GM19328 (cell line): ENCODE measurements around the gene SCAPER.

Experiments used
- ATAC-seq: cut with Tn5 transposase; IDR thresholded peaks from one replicate; pipeline ENCODE4 v1.9.1; 2021; ENCODE audit warnings: mild to moderate bottlenecking, moderate library complexity; ENCODE audit not compliant: unreplicated experiment

The SCAPER gene

DNA sequence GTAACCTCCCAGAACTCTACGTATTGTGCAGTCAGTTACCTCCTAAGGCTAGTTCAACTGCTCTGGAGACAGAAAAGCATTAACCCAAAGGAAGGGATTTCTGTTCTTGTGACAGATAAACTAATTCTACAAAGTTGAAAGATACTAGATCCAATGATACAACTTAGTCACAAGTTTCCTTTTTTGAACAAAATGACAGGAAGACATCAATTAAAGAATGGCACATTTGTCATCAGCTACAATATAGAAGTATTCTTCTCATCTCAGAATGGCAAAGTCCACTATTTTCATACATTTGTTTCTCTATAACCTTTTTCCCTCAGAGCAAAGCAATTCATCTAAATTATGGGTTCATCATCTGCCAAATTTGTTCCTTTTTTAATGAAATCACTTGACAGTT, 524.9 kb downstream of the SCAPER start:
- no peak for ATAC-seq

DNA sequence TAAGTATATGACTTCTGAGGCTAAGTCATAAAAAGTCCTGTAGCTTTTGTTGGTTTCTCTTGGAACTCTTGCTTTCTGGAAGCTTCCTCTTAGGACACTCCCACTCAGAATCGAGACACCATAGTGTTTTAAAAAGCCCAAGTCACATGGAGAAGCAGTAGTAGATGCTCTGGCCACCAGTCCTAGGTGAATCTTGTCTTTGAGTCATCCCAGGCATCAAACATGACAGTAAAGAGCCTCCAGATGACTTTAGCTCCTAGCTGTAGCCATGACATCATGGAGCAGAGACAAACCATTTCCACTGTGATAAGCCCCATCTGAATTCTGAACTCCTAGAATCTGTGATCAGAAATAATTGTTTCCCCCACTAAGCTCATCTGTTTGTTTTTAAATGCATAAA, 526.4 kb downstream of the SCAPER start:
- no peak for ATAC-seq

DNA sequence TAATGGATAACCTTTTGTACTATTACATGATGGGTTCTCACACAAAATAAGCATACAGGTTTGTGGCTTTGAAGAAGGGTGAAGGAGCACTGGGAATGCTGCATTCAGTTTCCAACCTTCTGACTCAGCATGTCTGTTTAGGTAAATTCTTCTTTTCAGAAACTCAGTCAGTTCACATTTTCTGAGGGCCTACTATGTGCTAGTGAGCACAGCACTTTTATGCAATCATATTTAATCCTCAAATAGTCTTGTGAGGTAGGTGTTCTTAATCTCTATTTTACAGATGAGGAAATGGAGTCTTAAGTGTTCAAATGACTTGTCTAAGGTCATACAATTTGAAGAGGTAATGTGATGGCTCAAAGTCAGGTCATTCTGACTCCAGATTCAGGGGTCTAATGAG, 527.4 kb downstream of the SCAPER start:
- ATAC-seq, result no peak

DNA sequence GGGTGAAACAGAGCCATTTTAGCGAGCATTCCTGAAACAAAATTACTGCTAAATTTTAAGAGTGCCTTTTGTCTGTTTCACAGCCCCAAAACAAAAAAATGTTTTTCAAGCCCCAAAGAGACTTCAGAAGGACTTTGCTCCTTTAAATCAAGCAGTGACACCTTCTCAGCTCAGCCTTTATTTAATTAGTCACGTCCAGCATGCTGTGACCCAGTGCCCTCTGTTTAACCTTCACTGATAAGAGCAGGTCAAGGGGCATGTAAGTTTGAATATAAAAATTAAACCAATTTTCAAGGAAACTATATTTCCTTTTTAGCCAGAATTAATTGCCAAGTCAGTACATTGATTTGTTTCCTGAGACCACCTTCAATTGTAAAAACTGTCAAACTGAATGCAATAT, 527.9 kb downstream of the SCAPER start:
- ATAC-seq, result no peak

GRCh38 chr15:76376816-76377215, 528.3 kb downstream of the SCAPER start:
- no peak for ATAC-seq

- ATAC-seq, result no peak
These were observed 529.1 kb downstream of the SCAPER start for GRCh38 chr15:76376029-76376428.

GRCh38 chr15:76368122-76368621, 537.0 kb downstream of the SCAPER start:
- ATAC-seq, result no peak

DNA sequence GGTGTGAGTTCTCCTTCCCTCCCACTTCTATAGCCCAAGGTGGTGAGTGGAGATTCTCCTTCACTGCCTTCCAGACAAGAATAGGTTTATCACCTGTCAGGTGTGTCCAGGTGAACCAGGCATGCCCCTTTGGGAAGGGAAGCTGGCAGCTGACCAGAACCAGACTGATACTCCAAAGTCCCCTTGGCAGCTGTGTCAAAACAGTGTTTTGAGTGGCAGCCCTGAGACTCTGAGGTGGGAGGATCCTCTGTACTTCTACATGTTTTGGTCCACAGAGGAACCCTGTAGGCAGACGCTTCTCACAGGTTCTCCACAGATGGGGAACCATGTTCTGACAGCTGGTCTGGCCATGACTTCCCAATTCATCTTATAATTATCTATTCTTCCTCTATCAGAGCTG, 538.4 kb downstream of the SCAPER start:
- ATAC-seq, result no peak

DNA sequence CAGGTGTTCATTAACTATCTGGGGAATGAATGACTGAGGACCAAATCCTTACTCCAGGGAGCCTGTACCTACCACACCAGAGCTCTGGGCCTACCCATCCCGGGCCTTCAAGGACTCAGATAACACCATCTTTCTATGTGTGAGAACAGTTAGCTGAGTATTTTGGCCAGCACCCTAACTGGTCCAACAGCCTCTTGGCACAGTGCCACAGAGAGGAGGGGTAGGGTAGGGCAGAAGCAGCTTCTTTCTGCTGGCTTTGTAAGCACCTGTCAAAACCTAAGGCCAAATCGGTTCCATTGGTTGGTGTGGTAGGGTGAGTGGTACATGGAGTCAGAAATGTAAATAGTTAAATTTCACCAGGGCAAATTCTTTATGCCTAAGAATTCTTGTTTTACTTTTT, 541.9 kb downstream of the SCAPER start:
- no peak for ATAC-seq

GRCh38 chr15:76360416-76360815, 544.7 kb downstream of the SCAPER start:
- no peak for ATAC-seq

GRCh38 chr15:76359152-76359551, 546.0 kb downstream of the SCAPER start:
- no peak for ATAC-seq

DNA sequence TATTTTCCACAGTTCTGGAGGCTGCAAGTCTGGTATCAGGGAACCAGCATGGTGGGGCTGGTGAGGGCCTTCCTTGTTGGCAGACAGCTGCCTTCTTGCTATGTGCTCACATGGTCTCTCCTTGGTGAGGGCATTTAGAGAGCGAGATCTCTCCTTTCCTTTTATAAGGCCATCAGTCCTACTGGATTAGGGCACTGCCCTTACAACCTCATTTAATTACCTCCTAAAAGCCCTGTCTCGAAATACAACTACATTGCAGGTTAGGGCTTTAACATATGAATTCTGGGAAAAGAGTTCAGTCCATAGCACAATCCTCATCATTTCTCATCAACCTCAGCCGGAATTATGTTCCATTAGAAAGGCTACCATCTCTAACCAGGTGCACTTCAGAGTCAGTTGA, 546.7 kb downstream of the SCAPER start:
- no peak for ATAC-seq

- no peak for ATAC-seq
These were observed 550.2 kb downstream of the SCAPER start for GRCh38 chr15:76354823-76355440.

GRCh38 chr15:76353903-76354302, 551.2 kb downstream of the SCAPER start:
- ATAC-seq, result no peak

DNA sequence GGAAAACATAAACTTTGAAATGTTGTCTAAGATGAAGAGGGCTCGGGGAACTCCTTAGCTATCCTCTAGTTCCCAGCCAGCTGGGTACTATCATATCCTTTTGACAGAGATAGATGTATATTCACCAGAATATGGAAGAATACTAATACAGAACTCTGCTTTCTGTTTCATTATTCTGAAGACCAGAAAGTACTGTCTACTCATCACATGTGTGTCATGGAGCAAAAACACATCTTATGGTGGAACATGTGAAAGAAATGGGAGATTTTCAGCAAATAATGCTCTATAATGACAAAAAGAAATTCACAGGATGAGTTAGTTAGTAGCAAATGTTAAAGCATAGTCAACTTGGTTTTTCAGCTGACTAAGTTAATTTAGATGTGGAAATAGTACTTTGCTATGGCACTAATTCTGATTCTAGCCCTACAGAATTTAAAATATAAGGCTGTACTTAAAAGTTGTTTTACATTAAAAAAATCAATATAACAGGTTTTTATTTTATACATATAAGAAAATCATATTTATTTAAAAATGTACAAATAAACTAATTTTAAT, 552.0 kb downstream of the SCAPER start:
- no peak for ATAC-seq

DNA sequence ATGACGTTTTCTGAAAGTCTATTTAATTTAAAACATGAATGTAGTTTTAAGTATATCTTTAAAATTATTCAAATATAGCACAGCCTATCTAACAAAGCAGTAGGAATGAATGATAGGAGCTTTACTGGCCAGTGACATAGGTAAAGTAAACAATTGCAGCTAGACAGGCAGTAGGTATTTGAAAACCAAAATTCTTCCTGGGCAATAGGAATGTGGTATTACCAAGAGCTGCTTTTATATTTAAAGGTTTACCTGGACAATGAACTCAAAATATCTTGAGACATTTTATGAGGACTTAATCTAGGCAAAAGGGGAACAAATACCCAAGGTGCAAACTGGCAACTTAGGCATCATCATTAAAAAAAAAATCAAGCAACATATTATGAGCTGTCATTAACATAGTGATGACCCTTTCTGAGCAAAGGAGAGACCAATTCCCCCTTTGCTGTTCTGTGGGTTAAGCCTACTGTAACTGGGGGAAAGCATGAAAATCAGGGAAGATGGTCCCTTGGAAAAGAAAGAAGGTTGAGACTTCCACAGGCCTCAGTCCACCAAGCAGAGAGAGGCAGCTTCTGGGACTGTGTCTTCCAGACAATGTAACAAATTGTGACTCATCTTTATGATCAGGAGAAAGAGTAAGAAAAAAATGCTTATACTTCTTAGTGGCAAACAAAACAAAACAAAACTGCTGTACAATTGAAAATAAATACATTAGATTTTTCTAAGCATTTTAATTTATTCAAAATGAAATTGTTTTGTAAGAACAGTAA, 555.7 kb downstream of the SCAPER start:
- ATAC-seq, result no peak

GRCh38 chr15:76347482-76348055, 557.6 kb downstream of the SCAPER start:
- ATAC-seq, result no peak

- no peak for ATAC-seq
These were observed 558.3 kb downstream of the SCAPER start for GRCh38 chr15:76346669-76347481.

GRCh38 chr15:76345880-76346668, 559.1 kb downstream of the SCAPER start:
- ATAC-seq, result no peak

DNA sequence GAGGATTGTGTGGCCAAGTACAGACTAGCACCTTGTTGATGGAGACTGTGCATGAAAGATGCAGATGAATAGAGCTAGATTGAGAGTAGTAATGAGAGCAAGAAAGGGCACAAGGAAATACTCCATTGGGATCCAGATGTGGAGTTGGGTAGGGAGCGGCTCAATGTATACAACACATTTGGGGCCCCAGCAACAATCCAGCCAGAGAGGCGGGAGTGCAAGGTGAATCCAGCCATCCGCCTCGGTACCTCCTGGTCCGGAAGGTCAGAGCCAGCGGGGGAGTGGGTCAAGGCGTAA, 559.6 kb downstream of the SCAPER start:
- no peak for ATAC-seq
